HCT116 (cell line): ENCODE data around the gene EML4.

Source experiments
- EZH2 ChIP-seq: fragments of 200-600 bp; sonication (generic); IDR thresholded peaks from 2 replicates; pipeline ENCODE4 v1.6.1; 2017; ENCODE audit warnings: antibody characterized with exemption, mixed run types
- JUND ChIP-seq: IDR thresholded peaks from 2 replicates; pipeline ENCODE4 v1.6.1; 2012
- POLR2A ChIP-seq: IDR thresholded peaks from 2 replicates; pipeline ENCODE4 v1.7.0; 2011; ENCODE audit warnings: borderline replicate concordance; ENCODE audit not compliant: insufficient read depth, insufficient read length; ENCODE audit errors: extremely low read depth
- TF ChIP-seq, protein P1 (sequence below): IDR thresholded peaks from 2 replicates; pipeline ENCODE4 v1.6.1; 2012
- TF ChIP-seq, protein P2 (sequence below), 3 experiments: fragments of 200-600 bp in 1 of 3; sonication (generic) in 1 of 3; IDR thresholded peaks in 2 of 3; conservative IDR thresholded peaks in 1 of 3; 2 replicates each; pipeline ENCODE4 v1.5.1; 2012 to 2017; ENCODE audit warnings: low read depth in 2 of 3, low read length in 2 of 3, antibody characterized with exemption in 1 of 3, borderline replicate concordance in 1 of 3, control low read depth in 1 of 3, mild to moderate bottlenecking in 1 of 3, mixed read lengths in 1 of 3, mixed run types in 1 of 3, moderate library complexity in 1 of 3; ENCODE audit not compliant: insufficient read depth in 1 of 3

DNA sequence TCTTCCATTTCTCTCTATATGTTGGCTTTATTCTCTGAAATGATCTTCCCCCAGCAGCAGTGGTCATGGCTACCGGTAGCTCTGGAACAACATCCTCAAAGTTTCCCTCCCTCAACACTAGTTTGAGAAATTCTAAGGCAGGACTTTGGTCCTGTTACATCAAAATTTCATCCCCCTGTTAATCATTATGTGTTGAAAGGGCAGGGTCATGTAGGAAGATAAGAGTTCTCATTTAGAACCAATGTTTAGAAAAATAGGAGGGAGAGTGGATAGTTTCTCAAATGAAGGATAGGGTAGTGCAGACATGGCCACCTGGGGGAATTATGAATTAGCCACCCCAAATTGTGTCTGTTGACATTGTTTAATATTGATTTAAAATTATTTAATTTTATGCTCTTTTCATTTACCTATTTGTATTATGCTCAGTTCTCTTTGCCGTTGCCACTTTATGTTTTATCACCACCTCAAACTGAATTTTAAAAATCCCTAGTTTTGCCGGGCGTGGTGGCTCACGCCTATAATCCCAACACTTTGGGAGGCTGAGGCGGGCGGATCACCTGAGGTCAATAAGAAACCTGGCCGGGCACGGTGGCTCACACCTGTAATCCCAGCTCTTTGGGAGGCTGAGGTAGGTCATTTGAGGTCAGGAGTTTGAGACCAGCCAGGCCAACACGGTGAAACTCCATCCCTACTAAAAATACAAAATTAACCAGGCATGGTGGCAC, 22.3 kb downstream of the EML4 start:
- TF ChIP-seq, protein P1, sequence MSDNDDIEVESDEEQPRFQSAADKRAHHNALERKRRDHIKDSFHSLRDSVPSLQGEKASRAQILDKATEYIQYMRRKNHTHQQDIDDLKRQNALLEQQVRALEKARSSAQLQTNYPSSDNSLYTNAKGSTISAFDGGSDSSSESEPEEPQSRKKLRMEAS = no peak
- TF ChIP-seq EZH2 = no peak
- TF ChIP-seq JUND = no peak
- TF ChIP-seq, protein P2, sequence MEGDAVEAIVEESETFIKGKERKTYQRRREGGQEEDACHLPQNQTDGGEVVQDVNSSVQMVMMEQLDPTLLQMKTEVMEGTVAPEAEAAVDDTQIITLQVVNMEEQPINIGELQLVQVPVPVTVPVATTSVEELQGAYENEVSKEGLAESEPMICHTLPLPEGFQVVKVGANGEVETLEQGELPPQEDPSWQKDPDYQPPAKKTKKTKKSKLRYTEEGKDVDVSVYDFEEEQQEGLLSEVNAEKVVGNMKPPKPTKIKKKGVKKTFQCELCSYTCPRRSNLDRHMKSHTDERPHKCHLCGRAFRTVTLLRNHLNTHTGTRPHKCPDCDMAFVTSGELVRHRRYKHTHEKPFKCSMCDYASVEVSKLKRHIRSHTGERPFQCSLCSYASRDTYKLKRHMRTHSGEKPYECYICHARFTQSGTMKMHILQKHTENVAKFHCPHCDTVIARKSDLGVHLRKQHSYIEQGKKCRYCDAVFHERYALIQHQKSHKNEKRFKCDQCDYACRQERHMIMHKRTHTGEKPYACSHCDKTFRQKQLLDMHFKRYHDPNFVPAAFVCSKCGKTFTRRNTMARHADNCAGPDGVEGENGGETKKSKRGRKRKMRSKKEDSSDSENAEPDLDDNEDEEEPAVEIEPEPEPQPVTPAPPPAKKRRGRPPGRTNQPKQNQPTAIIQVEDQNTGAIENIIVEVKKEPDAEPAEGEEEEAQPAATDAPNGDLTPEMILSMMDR (IDR thresholded peaks at IDR 0.05 in 2 of 3, conservative IDR thresholded peaks at IDR 0.05 in 1 of 3; ENCODE audit: borderline replicate concordance in 1 of 3, insufficient read depth in 1 of 3, low read depth in 2 of 3, low read length in 2 of 3) = no peak
- no peak for TF ChIP-seq POLR2A
